ENCODE results near the gene CRYL1. TPM values are rescaled to one million over a fixed set of nuclear protein-coding genes. Genes with fewer than 3 reads are reported as not detected.

CRYL1 gene, protein sequence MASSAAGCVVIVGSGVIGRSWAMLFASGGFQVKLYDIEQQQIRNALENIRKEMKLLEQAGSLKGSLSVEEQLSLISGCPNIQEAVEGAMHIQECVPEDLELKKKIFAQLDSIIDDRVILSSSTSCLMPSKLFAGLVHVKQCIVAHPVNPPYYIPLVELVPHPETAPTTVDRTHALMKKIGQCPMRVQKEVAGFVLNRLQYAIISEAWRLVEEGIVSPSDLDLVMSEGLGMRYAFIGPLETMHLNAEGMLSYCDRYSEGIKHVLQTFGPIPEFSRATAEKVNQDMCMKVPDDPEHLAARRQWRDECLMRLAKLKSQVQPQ
- 100 to 1,000 TPM in 1 of 2 donors, 10 to 100 TPM in 1; 64.6 to 144 TPM for total RNA-seq

DNA sequence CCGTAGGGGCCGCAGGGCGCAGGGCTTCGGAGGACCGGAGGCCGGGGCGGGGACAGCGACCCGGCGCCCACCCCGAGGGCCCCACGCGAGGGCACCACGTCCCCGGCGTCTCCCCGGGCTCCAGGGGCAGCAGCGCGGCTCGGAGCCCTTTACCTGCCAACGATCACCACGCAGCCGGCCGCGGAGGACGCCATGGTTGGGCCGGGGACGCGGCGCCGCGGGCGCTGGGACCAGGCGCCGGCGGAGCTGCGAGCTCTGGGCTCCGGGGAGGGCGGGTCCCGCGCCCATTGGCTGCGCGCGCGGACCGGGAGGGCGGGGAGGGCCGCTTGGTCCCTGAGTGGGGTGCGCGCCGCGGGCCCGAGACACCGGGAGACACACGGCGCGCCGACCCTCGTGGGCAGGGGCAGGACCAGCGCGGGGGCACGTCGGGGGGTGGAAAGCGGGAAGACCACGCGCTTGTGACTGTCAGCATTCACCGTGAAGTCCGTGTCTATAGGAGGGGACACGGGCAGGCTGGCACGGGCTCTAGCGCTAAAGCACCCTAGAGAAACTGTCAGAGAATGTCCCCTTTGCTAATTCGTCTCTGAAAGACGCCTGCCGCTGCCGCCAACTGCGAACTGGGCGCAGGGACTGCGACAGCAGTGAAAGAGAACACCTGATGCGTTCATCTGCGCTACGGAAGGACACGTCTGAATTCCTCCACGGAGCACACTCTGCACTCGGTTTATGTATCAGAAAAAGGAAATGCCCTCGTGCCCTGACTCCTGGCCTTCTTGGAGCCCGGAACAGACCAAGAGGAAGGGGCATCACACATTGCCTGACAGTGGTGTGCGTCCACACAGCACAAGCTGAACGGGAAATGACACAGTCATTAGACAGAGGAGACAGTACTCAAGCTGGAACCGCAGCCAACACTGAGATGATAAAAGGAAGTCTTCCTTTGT, at the start of gene CRYL1:
TSS of gene CRYL1 (minus strand) at position 257 of the 944 bp plus-strand sequence. CDS start at position 194, 63 bp downstream.
- Histone ChIP-seq H3K36me3 (no peaks in the 10 kb centered on the region), H3K27me3 (no peaks in the 10 kb centered on the region), H3K27ac (peak within 1 kb of the TSS; percentile 87), H3K9me3 (no peaks in the 10 kb centered on the region), H3K9ac (ENCODE audit: low read depth in 2 of 2, low read length in 2 of 2) (peak within 1 kb of the TSS; percentile 93 to 97), H3K4me3 (peak within 1 kb of the TSS; percentile 98), H3K4me1 (no peaks in the 10 kb centered on the region)
- intact Hi-C loops (cut with DNase I), result no loop called here
- peak; percentile 80 for DNase-seq
- TF ChIP-seq, protein P1, sequence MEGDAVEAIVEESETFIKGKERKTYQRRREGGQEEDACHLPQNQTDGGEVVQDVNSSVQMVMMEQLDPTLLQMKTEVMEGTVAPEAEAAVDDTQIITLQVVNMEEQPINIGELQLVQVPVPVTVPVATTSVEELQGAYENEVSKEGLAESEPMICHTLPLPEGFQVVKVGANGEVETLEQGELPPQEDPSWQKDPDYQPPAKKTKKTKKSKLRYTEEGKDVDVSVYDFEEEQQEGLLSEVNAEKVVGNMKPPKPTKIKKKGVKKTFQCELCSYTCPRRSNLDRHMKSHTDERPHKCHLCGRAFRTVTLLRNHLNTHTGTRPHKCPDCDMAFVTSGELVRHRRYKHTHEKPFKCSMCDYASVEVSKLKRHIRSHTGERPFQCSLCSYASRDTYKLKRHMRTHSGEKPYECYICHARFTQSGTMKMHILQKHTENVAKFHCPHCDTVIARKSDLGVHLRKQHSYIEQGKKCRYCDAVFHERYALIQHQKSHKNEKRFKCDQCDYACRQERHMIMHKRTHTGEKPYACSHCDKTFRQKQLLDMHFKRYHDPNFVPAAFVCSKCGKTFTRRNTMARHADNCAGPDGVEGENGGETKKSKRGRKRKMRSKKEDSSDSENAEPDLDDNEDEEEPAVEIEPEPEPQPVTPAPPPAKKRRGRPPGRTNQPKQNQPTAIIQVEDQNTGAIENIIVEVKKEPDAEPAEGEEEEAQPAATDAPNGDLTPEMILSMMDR (IDR thresholded peaks at IDR 0.05), result no peak

DNA sequence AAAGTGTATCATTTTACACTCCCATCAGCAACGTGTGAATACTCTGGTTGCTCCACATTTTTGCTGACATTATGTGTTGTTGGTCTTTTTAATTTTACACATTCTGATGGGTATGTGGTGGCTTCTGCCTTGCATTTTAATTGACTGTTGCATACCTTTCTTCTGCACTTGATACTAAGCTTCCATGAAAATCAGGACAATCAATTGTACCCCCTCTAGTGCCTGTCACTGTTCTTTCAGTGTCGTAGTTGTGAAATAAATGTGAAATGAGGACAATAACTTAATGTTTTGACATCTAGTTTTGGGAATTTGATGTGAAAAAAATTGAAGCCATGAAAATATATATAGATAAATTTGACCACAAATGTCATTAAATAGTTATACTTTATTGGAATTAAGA, 48.0 kb upstream of the CRYL1 start:
- Histone ChIP-seq H3K27ac (no peak overlapping the region), H3K4me3 (no peak overlapping the region), H3K36me3 (no peaks in the 10 kb centered on the region), H3K9me3 (no peaks in the 10 kb centered on the region), H3K4me1 (no peaks in the 10 kb centered on the region), H3K27me3 (no peaks in the 10 kb centered on the region), H3K9ac (ENCODE audit: low read depth in 2 of 2, low read length in 2 of 2) (no peak overlapping the region)
- intact Hi-C loops (cut with DNase I), result no loop called here
- DNase-seq, result no peak
- TF ChIP-seq, protein P1 (IDR thresholded peaks at IDR 0.05), result no peak

- H3K27me3 ChIP-seq, result no peaks in the 10 kb centered on the region
- no peak overlapping the region for H3K27ac ChIP-seq
- H3K4me3 ChIP-seq, result no peak overlapping the region
- H3K36me3 ChIP-seq, result no peaks in the 10 kb centered on the region
- intact Hi-C loops (cut with DNase I), result no loop called here
- no peak for DNase-seq
- TF ChIP-seq, protein P1 (IDR thresholded peaks at IDR 0.05), result no peak
- H3K9ac ChIP-seq (ENCODE audit: low read depth in 2 of 2, low read length in 2 of 2), result no peak overlapping the region
- H3K9me3 ChIP-seq, result no peaks in the 10 kb centered on the region
- H3K4me1 ChIP-seq, result peaks cover 1% of the 10 kb centered on the region
Measured at GRCh38 chr13:20573186-20573585, 47.5 kb upstream of the CRYL1 start.

GRCh38 chr13:20571676-20572075, 46.0 kb upstream of the CRYL1 start:
- TF ChIP-seq, protein P1 (IDR thresholded peaks at IDR 0.05), result no peak
- Histone ChIP-seq H3K27ac (no peak overlapping the region), H3K36me3 (no peaks in the 10 kb centered on the region), H3K27me3 (no peaks in the 10 kb centered on the region), H3K9ac (ENCODE audit: low read depth in 2 of 2, low read length in 2 of 2) (no peak overlapping the region), H3K4me3 (no peak overlapping the region), H3K4me1 (peaks cover 7% of the 10 kb centered on the region), H3K9me3 (no peaks in the 10 kb centered on the region)
- no peak for DNase-seq
- intact Hi-C loops (cut with DNase I), result no loop called here

- intact Hi-C loops (cut with DNase I), result no loop called here
- Histone ChIP-seq H3K9ac (ENCODE audit: low read depth in 2 of 2, low read length in 2 of 2) (no peak overlapping the region), H3K27me3 (no peaks in the 10 kb centered on the region), H3K4me3 (no peak overlapping the region), H3K27ac (no peak overlapping the region), H3K4me1 (peaks cover 7% of the 10 kb centered on the region), H3K36me3 (no peaks in the 10 kb centered on the region), H3K9me3 (no peaks in the 10 kb centered on the region)
- TF ChIP-seq, protein P1 (IDR thresholded peaks at IDR 0.05), result no peak
- DNase-seq, result no peak
Measured at GRCh38 chr13:20570517-20570916, 44.9 kb upstream of the CRYL1 start.

Data from colonic mucosa (tissue), 4 donors.